ENCODE results near the gene DSP. TPM values are rescaled to one million over a fixed set of nuclear protein-coding genes. Genes with fewer than 3 reads are reported as not detected.

The DSP gene, protein sequence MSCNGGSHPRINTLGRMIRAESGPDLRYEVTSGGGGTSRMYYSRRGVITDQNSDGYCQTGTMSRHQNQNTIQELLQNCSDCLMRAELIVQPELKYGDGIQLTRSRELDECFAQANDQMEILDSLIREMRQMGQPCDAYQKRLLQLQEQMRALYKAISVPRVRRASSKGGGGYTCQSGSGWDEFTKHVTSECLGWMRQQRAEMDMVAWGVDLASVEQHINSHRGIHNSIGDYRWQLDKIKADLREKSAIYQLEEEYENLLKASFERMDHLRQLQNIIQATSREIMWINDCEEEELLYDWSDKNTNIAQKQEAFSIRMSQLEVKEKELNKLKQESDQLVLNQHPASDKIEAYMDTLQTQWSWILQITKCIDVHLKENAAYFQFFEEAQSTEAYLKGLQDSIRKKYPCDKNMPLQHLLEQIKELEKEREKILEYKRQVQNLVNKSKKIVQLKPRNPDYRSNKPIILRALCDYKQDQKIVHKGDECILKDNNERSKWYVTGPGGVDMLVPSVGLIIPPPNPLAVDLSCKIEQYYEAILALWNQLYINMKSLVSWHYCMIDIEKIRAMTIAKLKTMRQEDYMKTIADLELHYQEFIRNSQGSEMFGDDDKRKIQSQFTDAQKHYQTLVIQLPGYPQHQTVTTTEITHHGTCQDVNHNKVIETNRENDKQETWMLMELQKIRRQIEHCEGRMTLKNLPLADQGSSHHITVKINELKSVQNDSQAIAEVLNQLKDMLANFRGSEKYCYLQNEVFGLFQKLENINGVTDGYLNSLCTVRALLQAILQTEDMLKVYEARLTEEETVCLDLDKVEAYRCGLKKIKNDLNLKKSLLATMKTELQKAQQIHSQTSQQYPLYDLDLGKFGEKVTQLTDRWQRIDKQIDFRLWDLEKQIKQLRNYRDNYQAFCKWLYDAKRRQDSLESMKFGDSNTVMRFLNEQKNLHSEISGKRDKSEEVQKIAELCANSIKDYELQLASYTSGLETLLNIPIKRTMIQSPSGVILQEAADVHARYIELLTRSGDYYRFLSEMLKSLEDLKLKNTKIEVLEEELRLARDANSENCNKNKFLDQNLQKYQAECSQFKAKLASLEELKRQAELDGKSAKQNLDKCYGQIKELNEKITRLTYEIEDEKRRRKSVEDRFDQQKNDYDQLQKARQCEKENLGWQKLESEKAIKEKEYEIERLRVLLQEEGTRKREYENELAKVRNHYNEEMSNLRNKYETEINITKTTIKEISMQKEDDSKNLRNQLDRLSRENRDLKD (N-terminal part only)
- total RNA-seq (2014; rRNA removed; shearing (Covaris generic)) = 108 and 110 TPM in 2 replicates
- 76.4 and 78.1 TPM in 2 replicates for polyA plus RNA-seq (2016; fragmentation: Nextera tagmentation; extraction: Ambion mirVana)

DNA sequence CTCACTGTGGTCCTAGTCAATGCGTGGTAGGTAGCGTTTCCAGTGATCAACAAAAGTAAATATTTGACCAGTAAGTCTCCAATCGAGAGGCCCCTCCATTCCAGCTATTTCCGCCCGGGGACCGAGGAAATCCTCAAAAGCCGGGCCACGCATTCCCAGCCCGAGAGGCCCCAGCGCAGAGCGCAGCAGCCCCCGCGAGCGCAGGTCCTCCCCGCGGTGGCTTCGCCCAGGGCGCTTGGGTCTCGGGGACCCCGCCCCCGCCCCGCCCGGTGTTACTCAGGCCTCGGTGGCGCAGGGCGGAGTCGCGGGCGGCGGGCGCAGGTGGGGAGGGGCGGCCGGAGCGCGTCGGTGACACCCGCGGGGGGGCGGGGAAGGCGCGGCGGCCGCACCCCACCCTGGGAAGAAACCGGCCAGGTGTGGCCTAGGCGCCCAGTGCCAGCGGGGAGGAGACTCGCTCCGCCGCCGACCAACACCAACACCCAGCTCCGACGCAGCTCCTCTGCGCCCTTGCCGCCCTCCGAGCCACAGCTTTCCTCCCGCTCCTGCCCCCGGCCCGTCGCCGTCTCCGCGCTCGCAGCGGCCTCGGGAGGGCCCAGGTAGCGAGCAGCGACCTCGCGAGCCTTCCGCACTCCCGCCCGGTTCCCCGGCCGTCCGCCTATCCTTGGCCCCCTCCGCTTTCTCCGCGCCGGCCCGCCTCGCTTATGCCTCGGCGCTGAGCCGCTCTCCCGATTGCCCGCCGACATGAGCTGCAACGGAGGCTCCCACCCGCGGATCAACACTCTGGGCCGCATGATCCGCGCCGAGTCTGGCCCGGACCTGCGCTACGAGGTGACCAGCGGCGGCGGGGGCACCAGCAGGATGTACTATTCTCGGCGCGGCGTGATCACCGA is at the start of gene DSP:
DSP (plus strand) TSS at position 497 of the 890 bp plus-strand sequence; CDS start at position 742, 245 bp downstream.
- peak; percentile 83 for DNase-seq
- H3K9ac ChIP-seq = peak within 1 kb of the TSS; percentile 93
- H3K79me2 ChIP-seq (ENCODE audit: insufficient read depth) = peaks cover 46% of the 10 kb centered on the region
- 2% methylated on average over 44 to 74 of the region's 105 CpGs for WGBS, 2 experiments (ENCODE audit: low coverage in 1 of 2, low lambda C conversion rate in 2 of 2, missing lambda C conversion rate in 2 of 2)
- H3K36me3 ChIP-seq (ENCODE audit: low read depth) = no peaks in the 10 kb centered on the region
- H3K27ac ChIP-seq = peak within 1 kb of the TSS; percentile 82
- H3K27me3 ChIP-seq (replicated peaks; ENCODE audit: insufficient read depth) = no peaks in the 10 kb centered on the region
- in situ Hi-C loops (cut with MboI) = no loop called here
- H3K9me3 ChIP-seq (ENCODE audit: low read depth) = no peaks in the 10 kb centered on the region
- peaks cover 39% of the 10 kb centered on the region for H3F3A ChIP-seq (ENCODE audit: insufficient read depth)
- H3K4me3 ChIP-seq = peak within 1 kb of the TSS; percentile 80
- no peaks in the 10 kb centered on the region for H3K9me2 ChIP-seq (ENCODE audit: insufficient read depth)
- TF ChIP-seq EZH2phosphoT487 (IDR thresholded peaks at IDR 0.05; ENCODE audit: insufficient read depth, low read depth) = no peak
- no peak for TF ChIP-seq EZH2 (IDR thresholded peaks at IDR 0.05; ENCODE audit: insufficient read depth, poor library complexity, severe bottlenecking)
- H3K4me2 ChIP-seq (ENCODE audit: unreplicated experiment) = peak within 1 kb of the TSS; percentile 92
- peaks cover 28% of the 10 kb centered on the region for H3K4me1 ChIP-seq (ENCODE audit: insufficient read depth)
- H4K20me1 ChIP-seq (ENCODE audit: insufficient read depth) = no peaks in the 10 kb centered on the region
- peak within 1 kb of the TSS; percentile 71 for H2AFZ ChIP-seq

- H2AFZ ChIP-seq = no peak overlapping the region
- H3K9ac ChIP-seq = no peak overlapping the region
- no peaks in the 10 kb centered on the region for H3K4me1 ChIP-seq (ENCODE audit: insufficient read depth)
- no peak overlapping the region for H3K4me3 ChIP-seq
- no peaks in the 10 kb centered on the region for H3F3A ChIP-seq (ENCODE audit: insufficient read depth)
- H3K79me2 ChIP-seq (ENCODE audit: insufficient read depth) = no peaks in the 10 kb centered on the region
- no peaks in the 10 kb centered on the region for H4K20me1 ChIP-seq (ENCODE audit: insufficient read depth)
- TF ChIP-seq EZH2 (IDR thresholded peaks at IDR 0.05; ENCODE audit: insufficient read depth, poor library complexity, severe bottlenecking) (no peak), EZH2phosphoT487 (IDR thresholded peaks at IDR 0.05; ENCODE audit: insufficient read depth, low read depth) (no peak)
- in situ Hi-C loops (cut with MboI) = no loop called here
- no peak overlapping the region for H3K4me2 ChIP-seq (ENCODE audit: unreplicated experiment)
- H3K27ac ChIP-seq = no peak overlapping the region
- 50 to 64% methylated on average over 2 of the region's 2 CpGs for WGBS, 2 experiments (ENCODE audit: low coverage in 1 of 2, low lambda C conversion rate in 2 of 2, missing lambda C conversion rate in 2 of 2)
- H3K9me2 ChIP-seq (ENCODE audit: insufficient read depth) = no peaks in the 10 kb centered on the region
- no peaks in the 10 kb centered on the region for H3K36me3 ChIP-seq (ENCODE audit: low read depth)
- peaks cover 31% of the 10 kb centered on the region for H3K27me3 ChIP-seq (replicated peaks; ENCODE audit: insufficient read depth)
- H3K9me3 ChIP-seq (ENCODE audit: low read depth) = no peaks in the 10 kb centered on the region
- DNase-seq = no peak
Measured at GRCh38 chr6:7493866-7494265, 47.6 kb upstream of the DSP start.

DNA sequence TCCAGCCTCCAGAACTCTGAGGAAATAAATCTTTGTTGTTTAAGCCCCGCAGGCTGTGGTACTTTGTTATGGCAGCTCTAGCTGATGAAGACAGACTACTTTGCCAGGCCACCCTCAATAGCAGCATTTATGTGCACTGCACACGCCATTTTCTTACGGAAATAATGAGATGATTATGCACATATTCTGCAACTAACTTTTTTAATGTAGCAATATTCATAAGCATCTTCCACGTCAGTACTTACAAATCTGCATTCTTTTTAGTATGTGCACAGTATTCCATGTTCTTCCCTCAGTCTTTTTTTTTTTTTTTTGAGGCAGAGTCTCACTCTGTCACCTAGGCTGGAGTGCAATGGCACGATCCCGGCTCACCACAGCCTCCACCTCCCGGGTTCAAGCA is 46.8 kb upstream of the DSP start:
- Histone ChIP-seq H3K9me3 (ENCODE audit: low read depth) (no peaks in the 10 kb centered on the region), H3K4me3 (no peak overlapping the region), H4K20me1 (ENCODE audit: insufficient read depth) (no peaks in the 10 kb centered on the region), H2AFZ (no peak overlapping the region), H3K36me3 (ENCODE audit: low read depth) (no peaks in the 10 kb centered on the region), H3K27me3 (replicated peaks; ENCODE audit: insufficient read depth) (peaks cover 31% of the 10 kb centered on the region), H3K4me1 (ENCODE audit: insufficient read depth) (no peaks in the 10 kb centered on the region), H3K9me2 (ENCODE audit: insufficient read depth) (no peaks in the 10 kb centered on the region), H3K9ac (no peak overlapping the region), H3F3A (ENCODE audit: insufficient read depth) (no peaks in the 10 kb centered on the region), H3K4me2 (ENCODE audit: unreplicated experiment) (no peak overlapping the region), H3K79me2 (ENCODE audit: insufficient read depth) (no peaks in the 10 kb centered on the region), H3K27ac (no peak overlapping the region)
- no peak for DNase-seq
- no peak for TF ChIP-seq EZH2 (IDR thresholded peaks at IDR 0.05; ENCODE audit: insufficient read depth, poor library complexity, severe bottlenecking)
- no peak for TF ChIP-seq EZH2phosphoT487 (IDR thresholded peaks at IDR 0.05; ENCODE audit: insufficient read depth, low read depth)
- in situ Hi-C loops (cut with MboI) = no loop called here
- WGBS, 2 experiments (ENCODE audit: low coverage in 1 of 2, low lambda C conversion rate in 2 of 2, missing lambda C conversion rate in 2 of 2) = 41 to 57% methylated on average over 7 of the region's 7 CpGs
